AG20443 (cell line): ENCODE results near the gene TCIRG1.

Source experiments
- DNase-seq: peaks from one replicate; pipeline ENCODE4 v3.0.0; 2012; ENCODE audit warnings: low spot score, mixed read lengths

TCIRG1 gene

DNA sequence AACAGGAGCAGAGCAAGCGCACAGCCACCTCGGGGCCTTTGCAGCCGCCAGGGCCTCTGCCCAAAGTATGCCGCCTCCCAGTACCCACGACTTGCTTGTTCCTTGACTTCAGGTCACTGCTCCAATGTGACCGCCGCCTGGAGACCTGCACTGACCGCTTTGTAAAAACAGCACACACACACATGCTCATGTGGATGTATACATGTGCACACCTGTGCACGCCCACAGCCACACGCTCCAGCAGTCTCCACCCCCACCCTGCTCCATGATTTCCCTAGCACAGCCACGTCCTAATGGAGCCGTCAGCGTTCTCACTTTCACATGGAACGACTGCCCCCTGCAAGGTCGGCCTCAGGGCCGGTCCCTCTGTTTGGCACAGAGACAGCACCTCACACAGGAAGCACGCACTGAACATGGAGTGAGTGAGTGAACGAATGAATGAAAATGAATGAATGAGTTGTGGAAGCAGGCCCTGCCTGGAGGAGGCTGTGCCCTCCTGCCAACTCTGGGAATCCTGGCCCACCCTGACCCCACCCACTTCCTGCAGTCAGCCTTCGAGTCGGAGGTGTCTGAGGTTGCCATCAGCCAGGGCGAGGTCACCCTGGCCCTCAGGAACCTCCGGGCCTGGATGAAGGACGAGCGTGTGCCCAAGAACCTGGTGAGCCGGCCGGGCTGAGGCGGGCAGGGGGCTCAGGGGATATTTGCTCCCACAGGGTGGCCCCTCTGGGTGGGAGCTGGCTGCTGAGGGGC, 20.7 kb upstream of the TCIRG1 start:
- DNase-seq: no peak

DNA sequence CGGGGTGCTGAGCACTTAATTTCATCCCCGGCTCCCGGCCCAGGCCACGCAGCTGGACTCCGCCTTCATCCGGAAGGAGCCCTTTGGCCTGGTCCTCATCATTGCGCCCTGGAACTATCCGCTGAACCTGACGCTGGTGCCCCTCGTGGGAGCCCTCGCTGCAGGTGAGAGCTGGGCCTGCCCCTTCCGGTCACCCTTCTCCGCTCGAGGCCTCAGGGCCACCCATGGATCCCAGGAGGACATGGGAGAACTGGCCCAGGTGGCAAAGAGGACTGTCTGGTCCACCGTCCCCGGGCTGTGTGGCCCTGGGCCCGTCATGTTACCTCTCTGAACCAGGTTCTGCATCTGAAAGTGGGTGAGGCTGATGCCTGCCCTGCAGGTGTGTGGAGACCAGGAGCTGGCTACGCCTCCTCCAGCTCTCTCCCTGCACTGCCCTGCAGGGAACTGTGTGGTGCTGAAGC, 20.1 kb upstream of the TCIRG1 start:
- DNase-seq: no peak

DNA sequence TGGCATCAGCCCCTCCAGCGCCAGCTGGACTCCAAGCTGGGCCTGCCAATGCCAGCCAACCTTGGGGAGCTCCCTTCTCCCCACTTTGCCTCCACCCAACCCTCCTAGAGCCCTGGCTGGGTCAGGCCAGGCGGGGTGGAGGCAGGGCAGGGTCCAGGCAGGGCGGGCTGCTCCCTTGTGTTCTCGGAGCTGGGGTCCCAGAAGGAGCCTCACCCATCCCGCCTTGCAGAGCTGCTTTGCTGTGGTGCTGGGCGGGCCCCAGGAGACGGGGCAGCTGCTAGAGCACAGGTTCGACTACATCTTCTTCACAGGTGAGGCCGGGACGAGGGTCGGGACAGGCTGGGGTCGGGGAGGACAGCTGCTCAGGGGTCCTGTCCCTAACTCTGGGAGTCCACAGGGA, 19.3 kb upstream of the TCIRG1 start:
- no peak for DNase-seq

- no peak for DNase-seq
These were observed 18.2 kb upstream of the TCIRG1 start for GRCh38 chr11:68020575-68020974.

DNA sequence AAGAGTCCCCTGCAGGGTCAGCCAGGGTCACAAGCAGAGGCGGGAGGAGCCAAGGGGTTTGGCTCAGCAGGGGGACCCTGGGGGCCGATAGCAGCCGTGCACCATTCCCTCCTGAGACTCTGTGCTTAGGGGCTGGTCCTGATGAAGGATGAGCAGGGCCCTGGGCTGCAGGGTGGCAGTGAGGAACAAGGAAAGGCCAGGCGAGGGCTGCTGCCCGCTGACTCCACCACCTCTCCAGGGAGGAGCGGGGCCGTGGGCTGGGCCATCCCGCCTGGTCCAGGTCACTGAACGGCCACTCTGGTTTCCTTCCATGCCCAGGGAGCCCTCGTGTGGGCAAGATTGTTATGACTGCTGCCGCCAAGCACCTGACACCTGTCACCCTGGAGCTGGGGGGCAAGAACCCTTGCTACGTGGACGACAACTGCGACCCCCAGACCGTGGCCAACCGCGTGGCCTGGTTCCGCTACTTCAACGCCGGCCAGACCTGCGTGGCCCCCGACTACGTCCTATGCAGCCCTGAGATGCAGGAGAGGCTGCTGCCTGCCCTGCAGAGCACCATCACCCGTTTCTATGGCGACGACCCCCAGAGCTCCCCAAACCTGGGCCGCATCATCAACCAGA, 17.5 kb upstream of the TCIRG1 start:
- no peak for DNase-seq

- DNase-seq: no peak
These were observed 16.3 kb upstream of the TCIRG1 start for GRCh38 chr11:68022531-68022930.

- DNase-seq: no peak
These were observed 14.3 kb upstream of the TCIRG1 start for GRCh38 chr11:68024508-68024907.

DNA sequence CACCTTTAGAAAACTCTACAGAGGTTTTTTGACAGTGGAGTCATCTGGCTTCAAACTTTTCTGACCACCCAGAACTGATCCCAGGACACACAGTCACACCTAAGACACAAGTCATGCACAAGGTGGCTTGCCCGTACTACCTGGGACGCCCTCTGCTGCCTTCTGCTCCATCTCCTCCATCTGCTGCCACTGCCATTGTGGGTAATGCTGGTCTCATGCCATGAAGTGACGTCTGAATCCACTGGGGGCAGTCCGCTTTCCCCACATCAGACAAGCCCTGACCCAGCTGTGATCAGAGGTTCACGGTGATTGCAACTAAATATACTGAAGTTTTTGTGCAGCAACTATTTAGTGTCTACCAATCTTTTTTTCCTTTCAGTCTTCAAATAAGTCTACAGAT, 13.8 kb upstream of the TCIRG1 start:
- DNase-seq: no peak

DNA sequence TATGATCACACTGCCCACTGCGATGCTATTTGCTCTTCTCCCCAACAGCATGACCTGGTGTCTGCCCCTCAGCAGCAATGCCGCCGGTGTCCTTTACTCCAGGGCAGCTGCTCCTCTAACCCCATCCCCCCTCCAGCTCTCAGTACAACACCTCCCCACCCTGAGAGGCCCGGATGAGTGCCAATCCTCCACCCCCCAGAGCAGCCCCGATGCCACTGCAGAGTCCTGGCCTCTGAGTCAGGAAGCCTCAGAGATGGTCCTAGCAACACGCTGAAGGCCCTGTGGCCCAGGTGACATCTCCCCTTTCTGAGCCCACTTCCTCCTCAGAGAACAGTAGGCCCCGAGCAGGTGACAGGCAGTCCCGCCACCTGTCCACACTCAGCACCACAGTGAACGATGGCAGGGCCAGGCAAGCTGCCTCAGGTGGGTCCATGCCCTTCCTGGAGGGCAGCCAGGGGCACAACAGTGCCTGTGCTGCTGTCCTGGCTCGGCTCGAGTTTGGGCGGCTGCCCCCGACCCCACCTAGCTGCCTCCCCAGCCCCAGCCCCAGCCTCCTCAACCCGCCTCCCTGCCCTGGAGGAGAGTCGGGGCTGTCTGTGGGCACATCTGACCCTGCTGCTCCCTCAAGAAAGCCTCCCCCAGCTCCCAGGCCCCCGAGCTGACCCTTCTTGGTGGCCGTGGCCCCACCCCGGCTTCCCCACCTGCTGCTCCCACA, 12.3 kb upstream of the TCIRG1 start:
- no peak for DNase-seq

DNA sequence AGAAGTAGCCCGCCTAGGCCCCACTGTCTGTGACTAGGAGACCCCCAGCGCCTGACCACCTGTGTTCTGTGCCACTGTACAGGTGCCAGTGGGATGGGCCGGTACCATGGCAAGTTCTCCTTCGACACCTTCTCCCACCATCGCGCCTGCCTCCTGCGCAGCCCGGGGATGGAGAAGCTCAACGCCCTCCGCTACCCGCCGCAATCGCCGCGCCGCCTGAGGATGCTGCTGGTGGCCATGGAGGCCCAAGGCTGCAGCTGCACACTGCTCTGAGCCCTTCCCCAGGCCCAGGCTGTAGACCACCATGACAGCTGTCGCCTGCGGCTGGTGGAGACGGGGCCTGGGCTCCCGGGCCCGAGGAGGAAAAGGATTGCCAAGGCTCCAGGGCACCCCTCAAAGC, 11.2 kb upstream of the TCIRG1 start:
- no peak for DNase-seq

GRCh38 chr11:68028802-68029545, 9.9 kb upstream of the TCIRG1 start:
- no peak for DNase-seq

DNA sequence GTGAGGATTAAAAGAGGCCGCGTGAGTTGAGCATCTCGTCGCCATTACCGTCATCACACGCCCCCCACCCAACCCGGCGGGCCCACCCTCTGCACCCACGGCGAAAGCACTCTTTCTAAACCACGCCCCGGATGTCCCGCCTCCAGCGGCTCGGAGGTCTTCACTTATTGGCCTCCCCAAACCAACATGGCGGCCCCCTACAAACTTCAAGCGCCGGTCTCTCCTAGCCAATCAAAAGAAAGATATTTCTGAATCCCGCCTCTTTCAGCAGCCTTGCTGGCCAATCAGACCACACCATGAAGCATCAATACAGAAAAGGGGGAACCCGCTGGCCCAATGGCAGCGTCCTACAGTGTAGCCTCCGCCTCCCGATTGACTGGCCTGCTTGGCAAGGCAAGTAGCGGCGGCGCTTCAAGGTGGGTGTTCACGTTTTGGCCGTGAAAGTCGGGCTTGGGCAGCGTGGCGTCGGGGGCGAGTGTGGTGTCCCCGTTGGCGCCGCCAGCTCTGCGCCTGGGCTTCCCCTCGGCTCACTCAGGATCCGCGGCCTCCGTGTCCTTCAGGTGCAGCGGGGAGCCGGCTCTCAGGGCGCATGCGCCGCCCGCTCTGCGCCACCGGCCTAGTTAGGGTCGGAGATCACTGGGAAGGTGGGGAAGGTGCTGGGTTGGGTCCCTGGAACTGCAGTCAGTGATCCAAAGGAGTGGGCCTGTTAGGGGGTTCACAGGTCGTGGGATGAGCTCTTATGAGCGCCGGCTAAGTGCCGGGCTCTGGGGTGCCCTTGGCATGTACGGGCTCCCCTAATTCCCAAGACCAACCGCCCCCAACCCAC, 8.3 kb upstream of the TCIRG1 start, which contains the start of gene NDUFS8:
NDUFS8 (plus strand) TSS at position 364 of the 826 bp plus-strand sequence. CDS start 1,471 bp downstream, outside the sequence.
- DNase-seq: peak; percentile 97

- peak; percentile 54 for DNase-seq
These were observed 7.7 kb upstream of the TCIRG1 start for GRCh38 chr11:68031144-68031464.

DNA sequence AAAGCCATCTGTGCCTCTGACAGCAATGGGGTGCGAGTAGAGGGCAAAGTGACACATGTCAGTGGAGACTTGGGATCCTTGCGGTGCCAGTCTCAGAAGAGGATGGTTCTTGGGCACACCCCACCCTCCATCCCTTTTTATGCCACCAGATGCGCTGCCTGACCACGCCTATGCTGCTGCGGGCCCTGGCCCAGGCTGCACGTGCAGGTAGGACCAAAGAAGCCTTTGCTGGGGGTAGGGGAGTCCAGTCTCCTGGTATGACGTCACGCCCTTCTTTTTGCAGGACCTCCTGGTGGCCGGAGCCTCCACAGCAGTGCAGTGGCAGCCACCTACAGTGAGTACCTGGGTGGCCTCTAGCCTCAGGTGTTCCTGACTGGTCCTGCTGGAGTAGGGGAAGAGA, 6.8 kb upstream of the TCIRG1 start:
- DNase-seq: no peak

DNA sequence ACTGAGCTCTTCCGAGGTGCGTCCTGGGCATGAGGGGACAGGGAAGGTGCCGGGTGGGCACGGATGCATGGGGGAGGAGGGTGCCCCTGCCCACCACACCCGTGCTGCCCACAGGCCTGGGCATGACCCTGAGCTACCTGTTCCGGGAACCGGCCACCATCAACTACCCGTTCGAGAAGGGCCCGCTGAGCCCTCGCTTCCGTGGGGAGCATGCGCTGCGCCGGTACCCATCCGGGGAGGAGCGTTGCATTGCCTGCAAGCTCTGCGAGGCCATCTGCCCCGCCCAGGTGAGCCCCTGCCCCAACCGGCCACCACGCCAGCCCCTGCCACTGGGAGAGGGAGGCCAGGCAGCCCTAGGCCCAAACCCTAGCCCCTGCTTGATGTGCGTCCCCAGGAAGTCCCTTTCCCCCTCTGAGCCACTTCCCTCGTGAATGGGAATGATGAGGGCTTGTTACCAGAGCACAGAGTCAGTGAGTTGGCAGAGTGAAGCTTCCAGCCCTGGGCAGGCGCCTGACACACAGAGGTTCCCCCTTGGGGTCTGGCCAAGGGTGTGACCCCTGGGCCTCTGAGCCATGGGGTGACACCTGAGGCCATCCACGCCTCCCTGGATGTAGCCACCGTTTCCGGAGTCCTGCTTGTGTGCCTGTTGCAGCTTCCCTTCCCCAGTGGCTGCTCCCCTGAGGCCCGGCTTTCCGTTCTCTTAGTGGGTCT, 5.7 kb upstream of the TCIRG1 start:
- no peak for DNase-seq

DNA sequence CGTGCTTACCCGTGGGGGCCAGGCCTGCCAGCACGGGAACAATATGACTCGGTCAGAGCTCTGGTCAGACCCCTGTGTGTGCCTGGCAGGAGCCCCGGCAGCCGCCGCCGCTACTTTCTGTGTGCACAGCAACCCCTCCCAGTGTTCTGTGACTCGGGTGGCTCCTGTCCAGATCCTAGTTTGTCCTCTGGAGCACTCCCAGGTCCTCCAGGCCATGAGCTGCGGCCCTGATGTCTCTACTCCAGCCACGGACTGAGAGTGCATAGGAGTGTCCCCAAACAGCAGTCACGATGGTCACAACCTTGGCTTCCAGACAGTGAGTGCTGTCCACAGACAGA, 5.1 kb upstream of the TCIRG1 start:
- DNase-seq: no peak

DNA sequence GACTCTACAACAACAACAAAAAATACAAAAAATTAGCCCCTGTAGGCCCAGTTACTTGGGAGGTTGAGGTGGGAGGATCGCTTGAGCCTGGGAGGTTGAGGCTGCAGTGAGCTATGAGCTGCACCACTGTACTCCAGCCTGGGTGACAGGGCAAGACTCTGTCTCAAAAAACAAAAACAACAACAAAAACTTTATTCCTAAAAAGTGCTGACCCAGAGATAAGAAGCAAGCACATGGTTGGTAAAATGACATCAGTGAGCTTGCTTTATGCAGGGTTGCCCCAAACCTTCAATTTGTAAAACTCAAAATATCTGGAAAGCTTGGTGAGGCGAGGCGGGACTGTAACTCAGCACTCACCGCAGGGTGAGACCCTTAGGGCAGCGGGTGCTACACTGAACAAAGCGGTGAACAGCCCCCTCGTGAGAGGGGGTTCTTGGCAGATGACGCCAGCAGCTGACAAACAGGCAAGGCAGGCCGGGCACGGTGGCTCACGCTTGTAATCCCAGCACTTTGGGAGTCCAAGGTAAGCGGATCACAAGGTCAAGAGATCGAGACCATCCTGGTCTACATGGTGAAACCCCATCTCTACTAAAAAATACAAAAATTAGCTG, 3.5 kb upstream of the TCIRG1 start:
- DNase-seq: no peak

DNA sequence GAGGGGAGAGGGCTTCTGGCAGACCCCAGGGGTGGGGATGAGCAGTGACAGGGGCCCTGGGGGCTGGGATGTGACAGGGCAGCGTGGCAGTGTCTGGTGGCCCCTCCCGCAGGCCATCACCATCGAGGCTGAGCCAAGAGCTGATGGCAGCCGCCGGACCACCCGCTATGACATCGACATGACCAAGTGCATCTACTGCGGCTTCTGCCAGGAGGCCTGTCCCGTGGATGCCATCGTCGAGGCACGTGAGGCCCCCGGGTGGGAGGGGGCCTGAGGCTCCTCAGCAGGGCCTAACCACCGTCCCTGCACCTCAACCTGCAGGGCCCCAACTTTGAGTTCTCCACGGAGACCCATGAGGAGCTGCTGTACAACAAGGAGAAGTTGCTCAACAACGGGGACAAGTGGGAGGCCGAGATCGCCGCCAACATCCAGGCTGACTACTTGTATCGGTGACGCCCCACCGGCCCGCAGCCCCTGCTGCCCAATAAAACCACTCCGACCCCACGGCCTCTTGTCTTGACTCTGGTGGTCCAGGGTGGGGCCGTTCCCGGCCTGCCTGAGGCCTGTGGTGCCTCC, 2.6 kb upstream of the TCIRG1 start:
- no peak for DNase-seq

- DNase-seq: no peak
These were observed 2.0 kb upstream of the TCIRG1 start for GRCh38 chr11:68036717-68037239.
